ENCODE results near the gene DAD1.

- no peak for TF ChIP-seq CTCF (IDR thresholded peaks at IDR 0.05)
- no peak for TF ChIP-seq POLR2A (IDR thresholded peaks at IDR 0.05)
Observed at GRCh38 chr14:22561661-22562579, 27.1 kb downstream of the DAD1 start.
